B cell (primary cell): ENCODE measurements around the gene GRID1. TPM values are rescaled to one million over a fixed set of nuclear protein-coding genes. Genes with fewer than 3 reads are reported as not detected.

Experiments
- ATAC-seq: fragments of 200-7000 bp; cut with Tn5 transposase; one replicate; pipeline ENCODE4 v1.10.0; 2021; ENCODE audit warnings: low read depth, mild to moderate bottlenecking, moderate number of reproducible peaks, moderate library complexity
- CTCF ChIA-PET: fragments of 350-600 bp; sonication (Branson Sonifier 250); formaldehyde crosslinking; loops from one replicate; lab custom pipeline; 2021; ENCODE audit warnings: antibody characterized with exemption, inconsistent platforms; lab: Charles Lee
- POLR2A ChIA-PET: fragments of 350-600 bp; sonication (Branson Sonifier 250); formaldehyde crosslinking; loops from one replicate; lab custom pipeline; 2021; ENCODE audit warnings: antibody characterized with exemption; lab: Charles Lee
- DNase-seq: peaks from one replicate; pipeline ENCODE4 v3.0.0; 2013
- H2AFZ ChIP-seq: 2 replicates; pipeline ENCODE4 v1.6.1; 2012; ENCODE audit warnings: mild to moderate bottlenecking, low read depth, low read length; ENCODE audit not compliant: insufficient read depth, poor library complexity, severe bottlenecking
- H3K27ac ChIP-seq, 2 donors: 1 replicate in 1 of 2; 2 replicates in 1 of 2; pipeline ENCODE4 v1.5.1; 2012 to 2013; ENCODE audit warnings: low read length in 2 of 2, mild to moderate bottlenecking in 2 of 2, moderate library complexity in 1 of 2
- H3K27me3 ChIP-seq, 4 experiments: fragments of 200-600 bp in 1 of 4; sonication (generic) in 1 of 4; replicated peaks in 1 of 4; 1 replicate in 2 of 4; 2 replicates in 2 of 4; pipeline versions ENCODE4 v1.6.1 to v1.7.0; 2013 to 2016; ENCODE audit warnings: low read length in 3 of 4, mild to moderate bottlenecking in 2 of 4, mixed read lengths in 1 of 4, moderate library complexity in 1 of 4; ENCODE audit not compliant: insufficient read depth in 4 of 4, control insufficient read depth in 3 of 4; ENCODE audit errors: control extremely low read depth in 1 of 4
- H3K36me3 ChIP-seq, 2 experiments: replicated peaks in 1 of 2; 1 replicate in 1 of 2; 2 replicates in 1 of 2; pipeline versions ENCODE4 v1.6.1 to v1.7.1; 2013; ENCODE audit warnings: low read length in 1 of 2; ENCODE audit not compliant: insufficient read depth in 2 of 2, control insufficient read depth in 1 of 2; ENCODE audit errors: control extremely low read depth in 1 of 2, extremely low read depth in 1 of 2
- H3K4me1 ChIP-seq, 2 donors: fragments of 200-600 bp in 1 of 2; sonication (generic) in 1 of 2; 1 replicate in 1 of 2; 2 replicates in 1 of 2; pipeline versions ENCODE4 v1.5.1 to v1.6.1; 2013 to 2017; ENCODE audit warnings: low read length in 2 of 2; ENCODE audit not compliant: control insufficient read depth in 2 of 2, insufficient read depth in 2 of 2
- H3K4me2 ChIP-seq: replicated peaks from 2 replicates; pipeline ENCODE3; 2012; ENCODE audit warnings: mild to moderate bottlenecking, low read depth, low read length; ENCODE audit not compliant: poor library complexity, severe bottlenecking
- H3K4me3 ChIP-seq, 5 experiments: fragments of 200-600 bp in 1 of 5; sonication (generic) in 1 of 5; 1 replicate in 3 of 5; 2 replicates in 2 of 5; pipeline versions ENCODE4 v1.5.1 to v1.7.0; 2011 to 2016; ENCODE audit warnings: low read length in 4 of 5, mild to moderate bottlenecking in 4 of 5, low read depth in 2 of 5, control low read depth in 1 of 5, moderate library complexity in 1 of 5; ENCODE audit not compliant: insufficient read depth in 1 of 5; ENCODE audit errors: control extremely low read depth in 1 of 5, extremely low read depth in 1 of 5
- H3K79me2 ChIP-seq: fragments of 200-600 bp; sonication (generic); one replicate; pipeline ENCODE4 v1.6.0; 2016; ENCODE audit warnings: low read length; ENCODE audit not compliant: control insufficient read depth, insufficient read depth
- H3K9ac ChIP-seq: fragments of 200-600 bp; sonication (generic); 2 replicates; pipeline ENCODE4 v1.6.1; 2017; ENCODE audit warnings: mild to moderate bottlenecking, low read length, moderate library complexity
- H3K9me3 ChIP-seq, 3 donors: one replicate each; pipeline versions ENCODE4 v1.6.1 to v1.7.1; 2013; ENCODE audit warnings: low read length in 2 of 3; ENCODE audit not compliant: control insufficient read depth in 2 of 3, insufficient read depth in 1 of 3; ENCODE audit errors: control extremely low read depth in 1 of 3
- H4K20me1 ChIP-seq: 2 replicates; pipeline ENCODE4 v1.6.0; 2012; ENCODE audit warnings: mild to moderate bottlenecking, low read length; ENCODE audit not compliant: insufficient read depth, control insufficient read depth, poor library complexity, severe bottlenecking
- H3K27ac Mint-ChIP-seq: one replicate; pipeline ENCODE4 v1.8.0; 2021; ENCODE audit warnings: mixed read lengths
- H3K27me3 Mint-ChIP-seq: one replicate; pipeline ENCODE4 v1.8.0; 2021; ENCODE audit warnings: mixed read lengths
- H3K4me1 Mint-ChIP-seq: one replicate; pipeline ENCODE4 v1.8.0; 2021; ENCODE audit warnings: mixed read lengths
- H3K4me3 Mint-ChIP-seq: one replicate; pipeline ENCODE4 v1.8.0; 2021; ENCODE audit warnings: mixed read lengths
- H3K9me3 Mint-ChIP-seq: one replicate; pipeline ENCODE4 v1.8.0; 2022; ENCODE audit warnings: mixed read lengths; ENCODE audit not compliant: insufficient read depth
- CTCF ChIP-seq: fragments of 200-600 bp; IDR thresholded peaks from one replicate; pipeline ENCODE4 v1.8.0; 2022; ENCODE audit warnings: antibody characterized with exemption, mild to moderate bottlenecking
- EZH2 ChIP-seq: IDR thresholded peaks from 2 replicates; pipeline ENCODE4 v1.6.1; 2012; ENCODE audit warnings: borderline replicate concordance, low read depth, mild to moderate bottlenecking, moderate library complexity, low read length; ENCODE audit not compliant: insufficient read depth, poor library complexity, severe bottlenecking
- WGBS: methylation state at CpG from one replicate; pipeline ENCODE4 v1.1.5; 2013; ENCODE audit warnings: missing lambda C conversion rate; ENCODE audit not compliant: insufficient coverage; 5-methylcytosine and 5-hydroxymethylcytosine counted together
- intact Hi-C: fragments of 100-400 bp; cut with micrococcal nuclease; formaldehyde crosslinking; loops from one replicate; pipeline ENCODE4 v1.10.0; 2022
- polyA plus RNA-seq: library from polyadenylated mRNA; depleted of rRNA; stranded (reverse); fragments of >200 nt; gene quantifications from 2 replicates; pipeline ENCODE4 v1.2.3, GENCODE V29; 2012
- total RNA-seq, 2 donors: library from RNA; stranded (reverse); fragments of 120-200 nt in 1 of 2; gene quantifications; 1 replicate in 1 of 2; 2 replicates in 1 of 2; pipeline versions ENCODE4 v1.2.3 to v1.2.4, GENCODE V29; 2013 to 2022

GRID1 gene
- total and polyA plus RNA-seq, 2 donors (not counting 1 experiment from before 2014, with no cell fraction given): not detected

- DNase-seq: no peak
- TF ChIP-seq CTCF: no peak
- TF ChIP-seq EZH2: no peak
Measured at GRCh38 chr10:86036544-86036831, 330.1 kb downstream of the GRID1 start.

GRCh38 chr10:86035791-86036543 lies 330.6 kb downstream of the GRID1 start:
- H3K27ac ChIP-seq: no peak overlapping the region
- intact Hi-C loops: no loop called here
- H3K27me3 ChIP-seq: peaks cover 0 to 6% (median 0%) of the 10 kb centered on the region in 4 experiments
- H3K9me3 Mint-ChIP-seq: no peaks in the 10 kb centered on the region
- no peak overlapping the region for H3K4me3 Mint-ChIP-seq
- TF ChIP-seq CTCF (no peak), EZH2 (no peak)
- no peak overlapping the region for H3K4me3 ChIP-seq
- peaks cover 14% of the 10 kb centered on the region for H3K27me3 Mint-ChIP-seq
- no peak overlapping the region for H3K4me2 ChIP-seq
- no peaks in the 10 kb centered on the region for H3K4me1 Mint-ChIP-seq
- ChIA-PET CTCF (no interaction called here), POLR2A (no interaction called here)
- H3K36me3 ChIP-seq: no peaks in the 10 kb centered on the region
- H3K9ac ChIP-seq: no peak overlapping the region
- 90% methylated on average over 11 of the region's 11 CpGs for WGBS
- no peak overlapping the region for H3K27ac Mint-ChIP-seq
- no peak overlapping the region for H2AFZ ChIP-seq
- H3K79me2 ChIP-seq: no peaks in the 10 kb centered on the region
- peaks cover 0 to 3% (median 0%) of the 10 kb centered on the region in 3 donors for H3K9me3 ChIP-seq
- H3K4me1 ChIP-seq: no peaks in the 10 kb centered on the region
- ATAC-seq (no peak), DNase-seq (no peak)
- H4K20me1 ChIP-seq: no peaks in the 10 kb centered on the region

More at GRCh38 chr10:86036544-86036831, 330.1 kb downstream of the GRID1 start:
- Histone ChIP-seq H3K4me2 (no peak overlapping the region), H3K9ac (no peak overlapping the region), H3K36me3 (no peaks in the 10 kb centered on the region), H3K27ac (no peak overlapping the region), H3K79me2 (no peaks in the 10 kb centered on the region), H3K27me3 (peaks cover 0 to 6% (median 0%) of the 10 kb centered on the region in 4 experiments), H3K4me3 (no peak overlapping the region), H4K20me1 (no peaks in the 10 kb centered on the region), H3K4me1 (no peaks in the 10 kb centered on the region), H3K9me3 (peaks cover 0 to 3% (median 0%) of the 10 kb centered on the region in 3 donors), H2AFZ (no peak overlapping the region)
- intact Hi-C loops: no loop called here
- peaks cover 9% of the 10 kb centered on the region for H3K27me3 Mint-ChIP-seq
- ChIA-PET POLR2A (no interaction called here), CTCF (no interaction called here)
- no peaks in the 10 kb centered on the region for H3K4me1 Mint-ChIP-seq
- H3K9me3 Mint-ChIP-seq: no peaks in the 10 kb centered on the region
- no peak overlapping the region for H3K27ac Mint-ChIP-seq
- WGBS: 87% methylated on average over 5 of the region's 5 CpGs
- no peak for ATAC-seq
- H3K4me3 Mint-ChIP-seq: no peak overlapping the region
